Trophoblast cell (in vitro differentiated cells and primary cell): ENCODE results near the gene ALPK3.

Experiments
- DNase-seq, 2 donors: peaks; one replicate each; pipeline ENCODE4 v3.0.0-alpha.2; 2016
- H2AFZ ChIP-seq: 2 replicates; pipeline ENCODE4 v1.6.1; 2013; ENCODE audit warnings: low read length, moderate library complexity, mild to moderate bottlenecking; ENCODE audit not compliant: insufficient read depth, poor library complexity
- H2AK5ac ChIP-seq: 2 replicates; pipeline ENCODE4 v1.6.1; 2013; ENCODE audit warnings: mild to moderate bottlenecking, low read length
- H2BK120ac ChIP-seq: 2 replicates; pipeline ENCODE4 v1.6.1; 2013; ENCODE audit warnings: low read length, mild to moderate bottlenecking, moderate library complexity; ENCODE audit not compliant: insufficient read depth, poor library complexity
- H2BK12ac ChIP-seq: 2 replicates; pipeline ENCODE4 v1.6.1; 2013; ENCODE audit warnings: mild to moderate bottlenecking, low read length, moderate library complexity
- H2BK5ac ChIP-seq: 2 replicates; pipeline ENCODE4 v1.6.1; 2013; ENCODE audit warnings: low read length, low read depth, moderate library complexity, mild to moderate bottlenecking; ENCODE audit not compliant: poor library complexity
- H3K14ac ChIP-seq: 2 replicates; pipeline ENCODE4 v1.6.1; 2013; ENCODE audit warnings: mild to moderate bottlenecking, low read length
- H3K18ac ChIP-seq: 2 replicates; pipeline ENCODE4 v1.6.1; 2013; ENCODE audit warnings: mild to moderate bottlenecking, low read length
- H3K23ac ChIP-seq: 2 replicates; pipeline ENCODE4 v1.6.1; 2013; ENCODE audit warnings: low read length
- H3K27ac ChIP-seq: 2 replicates; pipeline ENCODE4 v1.5.1; 2013; ENCODE audit warnings: low read depth, mild to moderate bottlenecking, inconsistent platforms, low read length, moderate library complexity
- H3K27me3 ChIP-seq: 2 replicates; pipeline ENCODE4 v1.6.1; 2013; ENCODE audit warnings: inconsistent platforms, mild to moderate bottlenecking, low read length, moderate library complexity; ENCODE audit not compliant: insufficient read depth
- H3K36me3 ChIP-seq, 2 experiments: 1 replicate in 1 of 2; 2 replicates in 1 of 2; pipeline ENCODE4 v1.6.1; 2013; ENCODE audit warnings: low read length in 2 of 2, mild to moderate bottlenecking in 2 of 2, moderate library complexity in 1 of 2; ENCODE audit not compliant: insufficient read depth in 2 of 2, control insufficient read depth in 1 of 2
- H3K4ac ChIP-seq: 2 replicates; pipeline ENCODE4 v1.6.1; 2013; ENCODE audit warnings: low read depth, mild to moderate bottlenecking, low read length, moderate library complexity
- H3K4me1 ChIP-seq, 2 experiments: 1 replicate in 1 of 2; 2 replicates in 1 of 2; pipeline ENCODE4 v1.6.1; 2013; ENCODE audit warnings: low read length in 2 of 2, mild to moderate bottlenecking in 2 of 2, moderate library complexity in 1 of 2; ENCODE audit not compliant: insufficient read depth in 2 of 2, control insufficient read depth in 1 of 2
- H3K4me2 ChIP-seq: 2 replicates; pipeline ENCODE4 v1.6.1; 2013; ENCODE audit warnings: inconsistent platforms, mild to moderate bottlenecking, low read length, moderate library complexity
- H3K4me3 ChIP-seq: 2 replicates; pipeline ENCODE4 v1.5.1; 2013; ENCODE audit warnings: mild to moderate bottlenecking, low read depth, low read length, inconsistent platforms
- H3K79me1 ChIP-seq: one replicate; pipeline ENCODE4 v1.6.1; 2013; ENCODE audit warnings: low read length
- H3K79me2 ChIP-seq: 2 replicates; pipeline ENCODE4 v1.6.1; 2013; ENCODE audit warnings: low read length, mild to moderate bottlenecking; ENCODE audit not compliant: control insufficient read depth, insufficient read depth, poor library complexity
- H3K9ac ChIP-seq: 2 replicates; pipeline ENCODE4 v1.6.1; 2013; ENCODE audit warnings: mild to moderate bottlenecking, low read length
- H3K9me3 ChIP-seq: 2 replicates; pipeline ENCODE4 v1.6.1; 2013; ENCODE audit warnings: low read depth, mild to moderate bottlenecking, control low read depth, inconsistent platforms, low read length; ENCODE audit not compliant: insufficient read depth
- H4K12ac ChIP-seq: 2 replicates; pipeline ENCODE4 v1.6.1; 2013; ENCODE audit warnings: low read depth, mild to moderate bottlenecking, low read length, moderate library complexity
- H4K8ac ChIP-seq: 2 replicates; pipeline ENCODE4 v1.6.1; 2013; ENCODE audit warnings: low read depth, mild to moderate bottlenecking, low read length, moderate library complexity
- H4K91ac ChIP-seq: one replicate; pipeline ENCODE4 v1.6.1; 2013; ENCODE audit warnings: low read depth, mild to moderate bottlenecking, low read length, moderate library complexity
- WGBS: extraction: QIAGEN DNeasy Blood & Tissue Kit; methylation state at CpG from one replicate; pipeline ENCODE4 v1.1.7; 2013; ENCODE audit warnings: missing lambda C conversion rate; ENCODE audit not compliant: insufficient read length, insufficient coverage; ENCODE audit errors: extremely low coverage; 5-methylcytosine and 5-hydroxymethylcytosine counted together

Gene ALPK3

GRCh38 chr15:84793431-84794161 is 23.6 kb upstream of the ALPK3 start:
- Histone ChIP-seq H3K23ac (no peak overlapping the region), H3K36me3 (peaks cover 24 to 30% of the 10 kb centered on the region in 2 experiments), H3K9ac (no peak overlapping the region), H2AK5ac (no peak overlapping the region), H4K12ac (no peak overlapping the region), H3K9me3 (no peaks in the 10 kb centered on the region), H3K27me3 (no peaks in the 10 kb centered on the region), H3K4me1 (no peaks in the 10 kb centered on the region), H2BK120ac (no peak overlapping the region), H3K18ac (no peak overlapping the region), H2BK5ac (no peak overlapping the region), H2BK12ac (no peak overlapping the region), H3K79me2 (peaks cover 2% of the 10 kb centered on the region), H4K8ac (no peak overlapping the region), H3K79me1 (peaks cover 2% of the 10 kb centered on the region), H2AFZ (no peak overlapping the region), H3K4ac (no peak overlapping the region), H3K4me2 (no peak overlapping the region), H3K27ac (no peak overlapping the region), H4K91ac (no peak overlapping the region), H3K4me3 (no peak overlapping the region), H3K14ac (no peak overlapping the region)
- no CpG with 5 or more reads among the region's 7 CpGs for WGBS
- no peak for DNase-seq

GRCh38 chr15:84794162-84794547 is 23.0 kb upstream of the ALPK3 start:
- Histone ChIP-seq H2BK5ac (no peak overlapping the region), H3K4me3 (no peak overlapping the region), H4K91ac (no peak overlapping the region), H4K12ac (no peak overlapping the region), H2AFZ (no peak overlapping the region), H3K23ac (no peak overlapping the region), H3K27ac (no peak overlapping the region), H3K9me3 (no peaks in the 10 kb centered on the region), H2BK120ac (no peak overlapping the region), H3K4me2 (no peak overlapping the region), H3K18ac (no peak overlapping the region), H3K79me1 (peaks cover 2% of the 10 kb centered on the region), H3K27me3 (no peaks in the 10 kb centered on the region), H2BK12ac (no peak overlapping the region), H3K9ac (no peak overlapping the region), H3K4me1 (no peaks in the 10 kb centered on the region), H3K79me2 (peaks cover 2% of the 10 kb centered on the region), H3K36me3 (peaks cover 30 to 35% of the 10 kb centered on the region in 2 experiments), H4K8ac (no peak overlapping the region), H3K4ac (no peak overlapping the region), H3K14ac (no peak overlapping the region), H2AK5ac (no peak overlapping the region)
- no CpG with 5 or more reads among the region's 4 CpGs for WGBS
- no peak for DNase-seq

GRCh38 chr15:84795186-84795585 is 22.0 kb upstream of the ALPK3 start:
- Histone ChIP-seq H2BK12ac (no peak overlapping the region), H4K12ac (no peak overlapping the region), H3K23ac (no peak overlapping the region), H3K36me3 (peaks cover 38 to 45% of the 10 kb centered on the region in 2 experiments), H3K14ac (no peak overlapping the region), H3K9ac (no peak overlapping the region), H4K8ac (no peak overlapping the region), H3K18ac (no peak overlapping the region), H3K4me1 (no peaks in the 10 kb centered on the region), H3K79me1 (peaks cover 2% of the 10 kb centered on the region), H3K4me2 (no peak overlapping the region), H3K4me3 (no peak overlapping the region), H3K27ac (no peak overlapping the region), H4K91ac (no peak overlapping the region), H3K27me3 (no peaks in the 10 kb centered on the region), H2BK120ac (no peak overlapping the region), H2BK5ac (no peak overlapping the region), H3K4ac (no peak overlapping the region), H2AK5ac (no peak overlapping the region), H3K9me3 (no peaks in the 10 kb centered on the region), H2AFZ (no peak overlapping the region), H3K79me2 (peaks cover 2% of the 10 kb centered on the region)
- WGBS = no CpG with 5 or more reads among the region's 3 CpGs
- DNase-seq = no peak

- H4K8ac ChIP-seq = no peak overlapping the region
- H3K79me2 ChIP-seq = no peaks in the 10 kb centered on the region
- no peak overlapping the region for H4K12ac ChIP-seq
- no peak overlapping the region for H4K91ac ChIP-seq
- no peak overlapping the region for H3K14ac ChIP-seq
- H3K18ac ChIP-seq = no peak overlapping the region
- no peak overlapping the region for H2BK5ac ChIP-seq
- no peak overlapping the region for H3K4me3 ChIP-seq
- H3K4ac ChIP-seq = no peak overlapping the region
- H3K9me3 ChIP-seq = no peaks in the 10 kb centered on the region
- H3K27me3 ChIP-seq = no peaks in the 10 kb centered on the region
- DNase-seq = no peak
- H2AFZ ChIP-seq = no peak overlapping the region
- no peak overlapping the region for H3K23ac ChIP-seq
- H3K9ac ChIP-seq = no peak overlapping the region
- H3K36me3 ChIP-seq = peaks cover 46 to 52% of the 10 kb centered on the region in 2 experiments
- peaks cover 0 to under 1% of the 10 kb centered on the region in 2 experiments for H3K4me1 ChIP-seq
- H3K27ac ChIP-seq = no peak overlapping the region
- no CpG with 5 or more reads among the region's 4 CpGs for WGBS
- no peak overlapping the region for H2BK12ac ChIP-seq
- H2AK5ac ChIP-seq = no peak overlapping the region
- no peak overlapping the region for H3K4me2 ChIP-seq
- H3K79me1 ChIP-seq = no peaks in the 10 kb centered on the region
- H2BK120ac ChIP-seq = no peak overlapping the region
Observed at GRCh38 chr15:84797212-84797611, 19.9 kb upstream of the ALPK3 start.
